ENCODE measurements around the gene P2RX3. TPM values are rescaled to one million over a fixed set of nuclear protein-coding genes. Genes with fewer than 3 reads are reported as not detected.

The P2RX3 gene
- total and polyA plus RNA-seq, 10 of the 15 experiments (the other 5 are each of a cell fraction or from before 2014, with no cell fraction given): 0.05 to 0.12 TPM; not detected in 8

GRCh38 chr11:57387289-57388030 lies 49.3 kb downstream of the P2RX3 start:
- SMC1A ChIA-PET (ENCODE audit: uncharacterized antibody, unreplicated experiment): no interaction called here

More at GRCh38 chr11:57387289-57388030, 49.3 kb downstream of the P2RX3 start:
- Histone ChIP-seq H3K27me3 (replicated peaks in 1 of 2; ENCODE audit: control insufficient read depth in 2 of 2, insufficient read depth in 2 of 2, low read length in 1 of 2) (no peaks in the 10 kb centered on the region), H3K4me1 (ENCODE audit: control insufficient read depth, insufficient read depth, low read length) (no peaks in the 10 kb centered on the region), H3K9me3 (replicated peaks; ENCODE audit: control insufficient read depth, insufficient read depth, low read length) (no peaks in the 10 kb centered on the region), H3K9ac (ENCODE audit: control insufficient read depth, insufficient read depth, low read length) (no peak overlapping the region), H3K27ac (ENCODE audit: control insufficient read depth, insufficient read depth) (no peak overlapping the region), H3K4me3 (no peak overlapping the region), H3K36me3 (ENCODE audit: control insufficient read depth in 2 of 2, insufficient read depth in 2 of 2, low read length in 1 of 2) (no peaks in the 10 kb centered on the region), H3K79me2 (ENCODE audit: control insufficient read depth, insufficient read depth, low read length) (no peaks in the 10 kb centered on the region), H3K4me2 (ENCODE audit: control insufficient read depth, insufficient read depth) (no peak overlapping the region), H2AFZ (ENCODE audit: control insufficient read depth, low read depth, low read length) (no peak overlapping the region), H4K20me1 (ENCODE audit: control insufficient read depth, insufficient read depth) (no peaks in the 10 kb centered on the region)
- ChIA-PET CTCF (no interaction called here), RAD21 (ENCODE audit: unreplicated experiment) (no interaction called here), POLR2A (no interaction called here)
- FAIRE-seq (no peak), DNase-seq (ENCODE audit: low read depth, low spot score) (no peak), ATAC-seq (no peak; the same call in 1 of the 3 replicates)
- BruUV-seq (replicated peaks): no TSS peak
- intact Hi-C loops (cut with micrococcal nuclease; ENCODE audit: unreplicated experiment) (no loop called here), in situ Hi-C loops (cut with MboI) (no loop called here)
- WGBS (ENCODE audit: insufficient coverage, insufficient replicate concordance, low lambda C conversion rate, missing lambda C conversion rate): 73% methylated on average over 16 of the region's 16 CpGs
- TF ChIP-seq CTCF (IDR thresholded peaks at IDR 0.05 in 2 of 3, conservative IDR thresholded peaks at IDR 0.05 in 1 of 3; ENCODE audit: control insufficient read depth in 2 of 3, extremely low read depth in 1 of 3, insufficient read depth in 1 of 3, low read depth in 3 of 3, low read length in 3 of 3) (peak in 1 of 3 experiments; percentile 21; a peak in 2 of 6 replicates), ZNF274 (IDR thresholded peaks at IDR 0.05; ENCODE audit: insufficient read depth, insufficient read length) (no peak)
